GM18907 (cell line): ENCODE measurements around the gene PPP4R1.

Source experiments
- ATAC-seq: cut with Tn5 transposase; IDR thresholded peaks from one replicate; pipeline ENCODE4 v1.9.1; 2021; ENCODE audit warnings: mild to moderate bottlenecking, moderate library complexity; ENCODE audit not compliant: unreplicated experiment

The PPP4R1 gene

DNA sequence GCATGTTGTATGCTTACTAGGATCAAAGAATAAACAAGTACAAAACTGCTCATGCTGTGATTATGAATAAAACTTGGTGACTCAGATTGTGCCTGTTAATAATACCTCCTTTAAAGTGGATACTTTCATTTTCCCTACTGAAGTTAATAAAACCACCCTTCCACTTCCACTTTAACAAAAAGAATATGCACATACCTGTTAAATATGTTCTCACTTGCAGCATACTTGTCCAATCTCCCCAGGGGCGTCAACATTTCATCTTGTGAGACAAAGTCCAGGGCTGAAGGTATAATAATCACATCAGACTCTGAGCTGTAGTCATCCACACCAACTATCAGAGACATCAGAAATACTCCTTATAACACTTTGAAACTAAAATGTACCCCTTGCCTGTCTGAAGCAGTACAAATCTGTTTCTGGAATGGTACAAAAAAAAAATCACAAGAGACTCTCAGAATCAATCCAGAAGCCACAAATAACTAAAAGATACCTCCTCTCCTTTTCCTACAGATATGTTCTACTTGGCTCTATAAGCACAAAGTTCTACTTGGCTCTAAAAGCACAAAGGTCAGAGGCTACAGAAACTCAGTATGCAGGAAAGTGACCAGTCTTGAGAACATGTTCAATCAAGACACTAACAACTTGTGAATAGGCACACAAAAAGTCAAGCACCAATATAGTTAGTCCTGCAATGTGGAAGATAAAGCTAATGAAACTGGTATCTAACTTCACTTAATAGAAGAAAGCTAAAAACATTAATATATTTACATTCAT is 19.3 kb downstream of the PPP4R1 start:
- ATAC-seq, result peak; percentile 74

- no peak for ATAC-seq
Observed at GRCh38 chr18:9587924-9588323, 26.4 kb downstream of the PPP4R1 start.

- ATAC-seq, result no peak
Observed at GRCh38 chr18:9586814-9587213, 27.5 kb downstream of the PPP4R1 start.

DNA sequence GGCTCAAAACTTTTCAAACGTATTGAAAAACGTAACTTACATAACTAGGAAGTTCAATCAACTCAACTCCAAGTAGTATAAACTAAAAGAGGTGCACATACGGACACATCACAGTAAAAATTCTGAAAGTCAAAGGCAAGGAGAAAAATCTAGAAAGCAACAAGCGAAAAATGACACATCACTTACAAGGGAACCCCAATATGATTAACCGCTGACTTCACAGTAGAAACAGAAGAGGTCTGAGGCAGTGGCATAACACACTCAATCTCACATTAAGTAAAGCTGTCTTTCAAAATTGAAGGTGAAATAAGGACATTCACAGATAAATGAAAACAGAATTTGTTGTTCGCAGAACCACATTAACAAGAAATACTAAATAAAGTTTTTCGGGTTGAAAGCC is 32.7 kb downstream of the PPP4R1 start:
- ATAC-seq, result no peak

DNA sequence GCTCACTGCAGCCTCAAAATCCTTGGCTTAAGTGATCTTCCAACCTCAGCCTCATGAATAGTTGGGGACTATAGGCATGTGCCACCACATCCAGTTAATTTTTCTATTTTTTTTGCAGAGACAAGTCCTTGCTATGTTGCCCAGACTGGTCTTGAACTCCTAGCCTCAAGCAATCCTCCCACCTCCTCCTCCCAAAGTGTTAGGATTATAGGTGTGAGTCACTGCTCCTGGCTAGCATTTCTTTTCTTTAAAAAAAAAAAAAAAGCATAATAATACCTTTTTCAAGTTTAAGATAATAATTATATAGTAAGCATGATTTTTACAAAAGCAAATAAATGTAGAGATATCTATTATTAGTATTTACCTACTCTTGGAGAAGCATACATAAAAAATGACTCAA is 36.1 kb downstream of the PPP4R1 start:
- ATAC-seq, result no peak

GRCh38 chr18:9577361-9577760 is 37.0 kb downstream of the PPP4R1 start:
- no peak for ATAC-seq

GRCh38 chr18:9575558-9575957 is 38.8 kb downstream of the PPP4R1 start:
- no peak for ATAC-seq

DNA sequence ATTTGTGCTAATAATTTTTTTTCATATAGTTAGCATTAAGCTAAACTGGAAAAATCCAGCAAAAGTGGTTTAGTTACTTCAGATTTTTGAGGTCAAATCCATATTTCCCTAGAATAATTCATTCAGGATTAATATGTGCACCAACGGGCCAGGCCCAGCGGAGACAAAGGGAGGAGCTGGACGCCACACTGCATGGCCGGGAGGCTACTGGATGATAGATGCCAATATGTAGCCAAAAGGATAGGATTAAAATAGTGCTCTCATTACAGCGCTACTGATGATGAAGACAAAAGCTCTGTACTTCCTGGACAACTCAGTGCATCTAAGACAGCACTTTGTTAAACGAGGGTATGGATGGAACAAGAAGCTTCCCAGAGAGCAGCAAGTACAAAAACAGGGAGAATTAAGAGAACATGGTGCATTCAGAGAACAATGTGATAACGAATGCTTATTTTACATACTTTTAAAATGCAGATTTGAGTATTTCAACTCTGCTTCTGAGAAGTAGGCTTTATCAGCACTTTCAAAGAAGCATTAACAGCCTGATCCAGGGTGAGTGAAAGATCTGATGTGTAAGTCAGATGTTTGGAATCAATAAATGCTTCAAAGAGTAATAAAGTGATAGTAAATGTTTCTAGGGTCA is 39.8 kb downstream of the PPP4R1 start:
- no peak for ATAC-seq

DNA sequence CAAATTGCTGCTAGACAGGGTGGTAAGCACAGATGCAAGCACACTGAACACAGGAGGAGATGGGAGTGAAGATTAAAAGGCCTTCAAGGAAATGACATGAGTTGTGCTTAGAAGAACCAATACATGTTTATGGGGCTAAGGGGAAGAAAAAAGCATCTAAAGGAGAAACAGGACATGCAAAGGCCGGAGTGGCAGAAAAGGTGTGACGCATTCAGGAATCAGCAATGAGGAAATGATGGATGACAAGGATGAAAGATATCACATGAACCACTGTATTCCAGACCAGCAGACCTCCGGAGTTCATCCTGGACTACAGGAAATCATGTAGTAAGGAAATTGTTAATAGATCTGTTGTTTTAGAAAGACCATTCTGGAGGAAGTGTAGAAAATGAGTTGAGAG is 42.8 kb downstream of the PPP4R1 start:
- ATAC-seq, result no peak

GRCh38 chr18:9570255-9570654 is 44.1 kb downstream of the PPP4R1 start:
- ATAC-seq, result no peak

DNA sequence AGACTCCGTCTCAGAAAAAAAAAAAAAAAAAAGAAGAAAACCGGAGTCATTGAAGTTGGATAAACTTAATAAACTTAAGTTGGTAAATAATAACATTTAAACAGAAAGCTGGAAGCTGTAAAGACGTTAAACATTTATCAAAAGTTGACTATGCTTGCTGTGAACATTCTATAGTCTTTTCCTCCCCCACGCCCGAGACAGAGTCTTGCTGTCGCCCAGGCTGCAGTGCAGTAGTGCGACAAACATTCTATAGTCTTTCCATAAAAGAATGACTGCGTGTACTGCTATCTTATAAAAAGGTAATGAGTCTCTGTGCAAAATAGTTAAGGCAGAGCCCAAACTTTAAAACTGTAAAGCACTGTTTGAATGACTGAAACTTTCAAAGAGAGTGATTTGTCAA is 45.2 kb downstream of the PPP4R1 start:
- ATAC-seq, result no peak

GRCh38 chr18:9568186-9568585 is 46.2 kb downstream of the PPP4R1 start:
- ATAC-seq, result no peak

- no peak for ATAC-seq
Observed at GRCh38 chr18:9565407-9565806, 49.0 kb downstream of the PPP4R1 start.

DNA sequence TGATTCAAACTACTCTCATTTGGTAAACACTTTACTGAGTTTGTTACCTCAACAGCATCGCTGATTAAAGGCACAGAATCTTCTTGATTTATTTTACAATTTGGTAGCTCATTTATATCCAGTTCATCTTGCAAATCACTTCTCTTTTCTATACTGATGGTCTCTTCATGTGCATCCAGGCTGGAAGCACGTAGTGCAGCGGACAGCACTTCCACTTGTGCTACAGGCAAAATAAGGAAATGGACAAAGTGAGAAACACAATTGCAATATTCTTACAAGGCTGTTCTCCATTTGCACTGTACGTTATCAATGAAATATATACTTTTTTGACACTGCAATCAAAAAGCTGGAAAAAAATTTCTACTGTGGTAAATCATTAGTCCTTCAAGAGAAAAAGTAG is 51.0 kb downstream of the PPP4R1 start:
- no peak for ATAC-seq

DNA sequence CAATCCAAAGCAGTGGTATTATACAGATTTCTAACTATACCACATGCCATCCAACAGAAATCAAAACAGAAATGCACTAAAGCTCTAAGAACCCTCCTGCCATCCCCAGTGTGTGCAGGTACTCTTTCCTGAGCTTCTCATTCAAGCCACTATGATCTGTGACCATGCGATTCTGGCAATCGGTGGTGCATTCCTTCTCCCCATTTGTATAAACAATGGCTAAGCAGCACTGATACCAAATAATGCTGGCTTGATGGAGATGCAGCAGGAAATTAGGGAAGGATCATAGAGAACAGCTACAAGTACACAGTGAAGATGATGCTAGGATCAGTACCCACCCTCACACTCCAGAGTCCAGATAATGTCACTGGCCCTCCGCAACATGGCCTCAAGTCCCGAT is 51.8 kb downstream of the PPP4R1 start:
- no peak for ATAC-seq

- ATAC-seq, result no peak
Observed at GRCh38 chr18:9561759-9562158, 52.6 kb downstream of the PPP4R1 start.

- no peak for ATAC-seq
Observed at GRCh38 chr18:9559253-9559652, 55.1 kb downstream of the PPP4R1 start.

DNA sequence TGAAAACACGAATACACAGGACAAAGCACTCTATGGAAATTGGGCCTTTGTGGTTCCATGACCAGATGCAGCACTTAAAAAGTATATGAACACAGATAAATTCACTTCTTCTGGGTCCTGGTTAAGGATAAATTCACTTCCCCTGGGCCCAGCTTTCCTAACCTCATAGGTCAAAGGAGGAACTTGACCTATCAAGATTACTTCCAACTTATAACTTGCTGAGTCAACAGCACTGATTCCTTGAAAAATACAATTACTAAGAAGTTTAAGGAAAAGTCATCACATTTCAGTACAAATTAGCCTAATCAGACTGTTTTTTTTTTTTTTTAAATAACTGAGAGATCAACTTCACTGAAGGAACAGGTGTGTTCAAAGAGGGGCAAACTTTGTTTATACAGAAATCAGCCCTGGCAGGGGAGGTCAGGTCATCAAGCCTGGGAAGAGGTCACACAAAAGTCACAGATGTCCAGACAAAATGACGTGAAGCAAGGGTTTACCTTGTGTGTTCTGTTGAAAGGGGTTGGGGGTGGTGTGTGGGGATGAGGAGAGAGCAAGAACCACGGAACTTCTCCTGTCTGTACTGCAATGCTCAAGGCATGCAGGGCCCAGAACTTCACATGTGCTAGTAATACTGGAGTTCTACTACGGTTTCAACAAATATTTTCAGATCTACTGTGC is 55.8 kb downstream of the PPP4R1 start:
- no peak for ATAC-seq

- ATAC-seq, result no peak
Observed at GRCh38 chr18:9557250-9557943, 57.0 kb downstream of the PPP4R1 start.

- ATAC-seq, result no peak
Observed at GRCh38 chr18:9552616-9553015, 61.7 kb downstream of the PPP4R1 start.

- ATAC-seq, result no peak
Observed at GRCh38 chr18:9552191-9552590, 62.2 kb downstream of the PPP4R1 start.

DNA sequence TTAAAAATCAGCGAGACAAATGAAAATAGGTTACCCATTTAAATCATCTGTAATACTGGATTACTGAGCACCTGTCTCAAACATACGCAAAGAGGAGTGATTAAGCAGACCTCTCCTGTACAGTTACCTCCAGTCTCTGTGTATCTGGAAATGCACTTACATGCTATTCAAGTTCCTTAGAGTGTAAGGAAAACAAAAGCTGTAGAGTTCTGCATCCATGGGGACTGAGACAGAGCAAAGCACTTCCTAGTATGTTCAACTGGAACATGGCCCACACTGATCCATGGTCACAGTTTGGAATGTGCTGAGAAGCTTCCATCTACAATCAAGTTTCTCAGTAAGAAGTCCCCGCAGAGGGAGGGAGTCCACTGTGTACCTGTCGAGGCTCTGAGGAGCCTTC is 63.9 kb downstream of the PPP4R1 start:
- ATAC-seq, result no peak
